Subcutaneous adipose tissue (tissue), 4 donors: ENCODE results near the gene SRBD1. TPM values are rescaled to one million over a fixed set of nuclear protein-coding genes. Genes with fewer than 3 reads are reported as not detected.

ENCODE experiments used
- total RNA-seq, 4 donors: library from RNA; depleted of rRNA; stranded (reverse); fragments of >200 nt; gene quantifications; one replicate each; pipeline ENCODE4 v1.1.0, GENCODE V29; 2016
- TF ChIP-seq, protein P1 (sequence below): fragments of 450-650 bp; IDR thresholded peaks from one replicate; pipeline ENCODE4 v1.5.1; 2016; ENCODE audit warnings: low read depth, mild to moderate bottlenecking, control low read depth, antibody characterized with exemption, moderate library complexity

SRBD1 gene
- total RNA-seq, 4 donors from 2014 or later = 20.3 to 28.0 (median 23.5) TPM

DNA sequence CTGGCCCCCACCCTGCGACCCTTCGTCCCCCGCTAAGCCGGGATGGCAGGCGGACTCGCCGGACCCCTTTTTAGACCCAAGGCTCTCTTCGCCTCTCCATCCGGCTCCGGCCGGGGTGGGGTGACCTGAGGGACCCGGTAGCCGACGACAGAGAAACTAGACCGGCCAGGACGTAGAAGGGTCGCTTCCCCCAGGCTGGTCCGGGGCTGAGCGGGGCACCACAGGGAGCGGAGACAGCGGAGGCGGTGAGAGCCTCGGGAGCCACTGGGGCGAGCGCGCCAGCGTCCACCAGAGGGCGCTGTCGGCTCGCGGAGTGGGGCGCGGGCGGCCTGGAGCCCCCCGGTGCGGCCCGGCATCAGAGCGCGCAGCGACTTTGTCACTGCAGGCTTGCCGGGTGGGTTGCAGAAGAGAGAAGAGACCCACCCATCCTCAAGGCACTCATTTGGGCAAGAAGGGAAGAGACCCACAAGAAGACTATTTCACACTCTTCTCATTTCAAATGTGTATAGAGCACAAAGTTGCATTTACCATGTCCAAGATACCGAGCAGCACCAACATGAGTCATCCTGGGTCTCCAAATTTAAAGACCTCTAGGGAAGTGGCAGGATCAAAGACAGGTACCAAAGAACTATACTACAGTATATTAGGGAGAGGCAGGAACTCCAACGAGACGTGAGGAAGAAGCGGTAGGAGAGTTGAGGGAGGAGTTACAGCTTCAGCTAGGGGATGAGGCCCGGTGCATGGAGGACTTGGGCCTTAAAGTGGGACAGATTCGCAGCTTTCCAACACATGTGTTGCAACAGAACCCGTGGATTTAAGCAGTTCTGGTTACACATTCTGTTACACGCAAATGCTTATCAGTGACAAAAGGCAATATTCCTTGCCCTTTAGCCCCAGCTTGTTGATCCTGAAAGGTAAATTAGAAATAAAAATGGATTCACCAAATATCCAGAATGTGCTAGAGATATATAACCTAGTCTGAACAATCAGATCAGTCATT lies 32.8 kb upstream of the SRBD1 start:
- TF ChIP-seq, protein P1, sequence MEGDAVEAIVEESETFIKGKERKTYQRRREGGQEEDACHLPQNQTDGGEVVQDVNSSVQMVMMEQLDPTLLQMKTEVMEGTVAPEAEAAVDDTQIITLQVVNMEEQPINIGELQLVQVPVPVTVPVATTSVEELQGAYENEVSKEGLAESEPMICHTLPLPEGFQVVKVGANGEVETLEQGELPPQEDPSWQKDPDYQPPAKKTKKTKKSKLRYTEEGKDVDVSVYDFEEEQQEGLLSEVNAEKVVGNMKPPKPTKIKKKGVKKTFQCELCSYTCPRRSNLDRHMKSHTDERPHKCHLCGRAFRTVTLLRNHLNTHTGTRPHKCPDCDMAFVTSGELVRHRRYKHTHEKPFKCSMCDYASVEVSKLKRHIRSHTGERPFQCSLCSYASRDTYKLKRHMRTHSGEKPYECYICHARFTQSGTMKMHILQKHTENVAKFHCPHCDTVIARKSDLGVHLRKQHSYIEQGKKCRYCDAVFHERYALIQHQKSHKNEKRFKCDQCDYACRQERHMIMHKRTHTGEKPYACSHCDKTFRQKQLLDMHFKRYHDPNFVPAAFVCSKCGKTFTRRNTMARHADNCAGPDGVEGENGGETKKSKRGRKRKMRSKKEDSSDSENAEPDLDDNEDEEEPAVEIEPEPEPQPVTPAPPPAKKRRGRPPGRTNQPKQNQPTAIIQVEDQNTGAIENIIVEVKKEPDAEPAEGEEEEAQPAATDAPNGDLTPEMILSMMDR = no peak

DNA sequence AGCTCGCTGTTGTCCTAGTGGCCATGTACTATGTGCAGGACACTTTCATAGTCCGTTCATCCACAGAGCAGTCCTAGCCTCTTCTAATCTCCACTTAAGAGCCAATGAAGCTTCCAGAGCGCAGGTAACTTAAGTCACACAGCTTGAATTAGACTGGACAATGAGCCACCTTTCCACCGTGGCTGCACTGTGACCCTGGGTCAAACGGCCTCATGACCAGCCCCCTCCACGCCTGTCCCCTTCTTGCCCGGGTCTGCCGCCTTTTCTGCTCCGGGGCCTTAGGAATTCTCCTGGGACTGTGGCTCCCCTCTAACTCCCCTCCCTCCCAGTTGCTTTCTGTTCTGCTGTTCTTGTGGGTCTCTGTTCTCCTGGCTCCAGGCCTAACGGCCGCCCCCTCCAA lies 32.0 kb upstream of the SRBD1 start:
- TF ChIP-seq, protein P1 = no peak

DNA sequence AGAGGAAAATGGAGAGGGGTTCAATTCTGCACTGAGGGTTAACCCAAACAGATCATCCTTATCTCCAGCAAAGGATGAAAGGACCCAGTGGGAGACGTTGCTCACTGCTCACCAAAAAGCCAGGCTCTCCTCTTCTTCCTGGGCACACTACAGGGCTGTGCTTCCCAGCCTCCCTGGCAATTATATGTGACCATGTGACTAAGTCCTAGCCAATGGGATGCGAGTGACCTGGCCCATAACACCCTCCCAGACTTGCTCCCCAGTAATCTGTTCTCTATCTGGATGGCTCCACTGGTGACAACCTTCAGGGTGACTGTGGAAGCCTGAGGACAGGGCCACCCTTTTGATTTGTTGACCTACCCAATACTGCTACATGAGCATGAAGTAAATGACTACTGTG lies 29.5 kb upstream of the SRBD1 start:
- TF ChIP-seq, protein P1 = no peak

DNA sequence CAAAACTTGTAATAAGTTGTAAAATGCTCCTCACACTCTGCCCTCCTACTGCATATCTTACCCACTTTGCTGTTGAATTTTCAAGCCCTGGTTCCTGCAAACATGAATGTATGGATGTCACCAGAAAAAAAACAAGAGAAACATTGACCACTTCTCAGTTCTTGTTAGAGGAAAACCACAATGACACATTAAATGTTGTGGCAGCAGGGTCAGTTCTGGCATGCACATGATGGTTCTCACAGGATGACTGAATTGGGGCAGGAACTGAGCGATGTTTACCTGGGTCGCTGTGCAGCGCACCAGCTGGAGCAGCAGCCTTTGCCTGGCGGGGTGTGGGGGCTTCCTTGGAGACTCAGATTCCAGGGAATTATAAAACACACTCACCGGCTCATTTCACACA lies 26.4 kb upstream of the SRBD1 start:
- TF ChIP-seq, protein P1 = no peak

DNA sequence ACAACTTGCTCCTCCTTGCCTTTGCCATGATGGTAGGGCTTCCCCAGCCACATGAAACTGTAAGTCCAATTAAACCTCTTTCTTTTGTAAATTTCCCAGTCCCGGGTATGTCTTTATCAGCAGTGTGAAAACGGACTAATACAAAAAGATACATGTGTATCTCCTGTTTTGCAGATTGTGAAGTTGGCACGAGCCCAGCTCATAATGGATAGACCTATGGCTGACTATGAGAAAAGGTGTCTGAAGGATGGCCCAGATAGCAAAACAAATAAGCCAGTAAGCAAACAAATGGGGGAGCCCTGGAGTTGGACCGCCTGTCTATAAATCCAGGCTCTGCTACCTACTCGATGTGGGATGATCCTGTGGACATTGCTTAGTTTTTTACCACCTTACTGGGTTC lies 24.9 kb upstream of the SRBD1 start:
- TF ChIP-seq, protein P1 = no peak

DNA sequence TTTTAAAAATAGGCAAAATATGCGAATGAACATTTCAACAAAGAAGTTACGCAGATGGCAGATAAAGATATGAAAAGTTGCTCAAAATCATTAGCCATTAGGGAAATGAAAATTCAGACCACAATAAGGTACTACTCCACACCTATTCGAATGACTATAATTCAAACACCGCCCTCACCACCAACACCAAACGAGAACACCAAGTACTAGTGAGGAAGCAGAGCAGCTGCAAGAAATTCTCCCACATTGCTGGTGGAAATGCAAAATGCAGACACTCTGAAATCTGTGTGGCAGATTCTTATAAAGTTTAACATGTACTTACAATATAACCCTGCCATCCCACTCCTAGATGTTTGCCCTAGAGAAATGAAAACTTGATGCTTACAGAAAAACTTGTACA lies 23.2 kb upstream of the SRBD1 start:
- TF ChIP-seq, protein P1 = no peak

DNA sequence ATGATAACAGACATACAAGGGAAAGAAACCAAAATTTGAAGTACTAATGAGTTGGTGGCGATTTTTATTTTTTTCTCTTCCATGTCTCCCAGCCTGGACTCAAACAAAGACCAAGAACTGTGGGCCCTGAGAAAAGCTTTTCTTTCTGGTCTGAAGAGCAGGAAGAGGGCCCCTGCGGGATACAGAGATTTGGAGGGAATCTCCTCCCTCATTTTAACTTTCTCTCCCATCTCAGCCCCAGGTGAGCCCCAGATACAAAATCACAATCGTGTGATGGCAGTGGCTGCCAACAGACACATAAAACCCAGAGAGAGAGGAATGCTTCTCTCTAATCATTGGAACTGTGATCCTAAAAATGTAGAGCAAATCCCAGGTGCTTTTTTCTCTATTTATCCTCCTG lies 20.9 kb upstream of the SRBD1 start:
- TF ChIP-seq, protein P1 = no peak
